Cardiac septum (tissue), 1 donor: Measurements from ENCODE around the gene AGAP1. TPM values are rescaled to one million over a fixed set of nuclear protein-coding genes. Genes with fewer than 3 reads are reported as not detected.

Source experiments
- DNase-seq: peaks from one replicate; pipeline ENCODE4 v3.0.0-alpha.2; 2020; ENCODE audit warnings: low spot score
- intact Hi-C: fragments of 100-400 bp; cut with DNase I; formaldehyde crosslinking; loops from one replicate; pipeline ENCODE4 v1.14.0; 2022
- total RNA-seq: library from RNA; stranded (reverse); fragmentation: NEBNext Ultra II Directional; extraction: Animal tissue kit (Norgen Biotek cat#: 25700); gene quantifications from one replicate; pipeline ENCODE4 v1.2.1, GENCODE V29; 2021
- donor health status: DM: no; HTN: no; CAD: no.

AGAP1 gene
- total RNA-seq, 1 donor from 2014 or later = 18.7 TPM

DNA sequence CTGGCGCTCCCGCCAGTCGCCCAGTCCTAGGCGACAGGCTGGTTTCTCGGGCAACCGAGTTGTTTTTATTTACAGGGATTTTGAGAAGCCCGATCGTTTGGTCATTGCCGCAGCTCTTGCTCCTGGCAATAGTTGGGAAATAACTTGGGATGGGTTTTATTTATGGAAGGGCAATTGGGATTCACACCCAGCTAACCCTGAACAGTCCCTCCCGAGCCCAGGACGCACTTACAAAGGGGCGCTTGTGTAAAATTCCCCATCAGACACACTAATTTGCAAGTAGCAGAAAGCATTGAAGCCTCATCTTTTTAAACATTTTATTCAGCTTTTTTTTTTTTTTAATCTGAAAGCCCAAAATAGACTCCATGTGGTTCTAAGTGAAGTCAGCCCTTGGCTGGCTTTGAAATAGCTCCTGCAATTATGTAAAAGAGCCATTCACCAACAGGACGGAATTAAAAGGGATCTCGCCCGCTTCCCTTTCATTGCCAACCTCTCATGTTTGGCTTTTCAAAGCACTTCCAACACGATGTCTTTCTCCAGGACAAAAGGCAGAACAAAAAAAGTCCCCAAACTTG, 677.9 kb downstream of the AGAP1 start:
- intact Hi-C loops = no loop called here
- DNase-seq = peak; percentile 24

GRCh38 chr2:236172255-236173035, 678.6 kb downstream of the AGAP1 start:
- intact Hi-C loops = no loop called here
- peak; percentile 60 for DNase-seq

DNA sequence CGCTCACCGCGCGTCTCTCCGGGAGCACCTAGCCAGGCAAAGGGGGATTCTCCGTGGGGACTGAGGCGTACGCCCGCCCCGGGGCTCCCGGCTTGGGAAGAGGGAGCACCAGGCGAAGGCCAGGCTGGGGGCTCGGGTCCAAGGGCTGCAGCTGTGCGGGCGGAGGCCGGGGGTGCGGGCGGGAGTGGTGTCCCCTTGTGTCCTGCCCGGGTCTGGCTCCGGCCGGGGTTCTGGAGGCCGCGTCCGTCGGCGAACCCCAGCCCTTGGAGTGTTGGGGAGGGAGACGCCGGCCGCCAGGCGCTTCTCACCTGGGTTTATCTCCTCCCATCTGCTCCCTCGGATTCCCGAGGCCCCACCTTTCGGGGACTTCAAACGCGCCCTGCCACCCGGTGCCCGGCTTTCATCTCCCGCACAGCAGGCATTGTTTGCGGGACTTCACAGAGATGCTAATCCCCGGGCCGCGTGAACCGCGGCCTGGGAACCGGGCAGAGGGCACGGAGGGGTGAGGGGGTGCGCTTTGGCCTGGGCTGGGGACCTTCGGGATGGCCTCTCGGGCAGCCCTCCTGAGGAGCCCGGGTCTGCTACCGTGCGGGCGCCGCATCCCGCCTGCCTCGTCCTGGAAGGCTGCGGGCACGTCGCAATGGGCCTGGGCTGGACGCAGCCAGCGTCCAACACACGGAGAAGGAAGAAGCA, 679.3 kb downstream of the AGAP1 start:
- DNase-seq = peak; percentile 14
- intact Hi-C loops = no loop called here

- intact Hi-C loops = no loop called here
- DNase-seq = peak; percentile 36
Measured at GRCh38 chr2:236173729-236174607, 680.1 kb downstream of the AGAP1 start.

GRCh38 chr2:236175548-236176150, 681.8 kb downstream of the AGAP1 start:
- DNase-seq = no peak
- intact Hi-C loops = no loop called here

GRCh38 chr2:236176417-236176816, 682.6 kb downstream of the AGAP1 start:
- intact Hi-C loops = no loop called here
- DNase-seq = no peak

DNA sequence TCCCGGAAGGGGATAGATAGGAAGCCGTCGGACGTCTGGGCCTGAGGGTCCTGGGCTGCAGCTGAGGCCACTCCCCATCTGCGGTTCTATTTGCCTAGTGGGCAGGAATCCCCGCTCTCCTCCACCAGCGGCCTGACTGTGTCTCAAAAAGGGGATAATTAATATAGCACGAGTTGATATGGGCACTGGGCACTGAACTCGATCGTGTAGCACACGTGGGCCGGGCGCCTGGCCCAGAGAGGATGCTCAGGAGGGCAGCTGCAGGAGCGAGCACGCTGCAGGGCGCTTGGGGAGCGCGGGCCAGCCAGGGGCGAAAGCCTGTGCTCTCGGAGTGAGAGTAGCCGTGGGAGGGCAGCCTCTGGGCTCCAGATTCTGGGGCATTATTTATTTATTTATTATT, 683.1 kb downstream of the AGAP1 start:
- no peak for DNase-seq
- intact Hi-C loops = no loop called here

GRCh38 chr2:236177604-236177966, 683.7 kb downstream of the AGAP1 start:
- DNase-seq = peak; percentile 47
- intact Hi-C loops = no loop called here

- peak; percentile 74 for DNase-seq
- intact Hi-C loops = no loop called here
Measured at GRCh38 chr2:236177967-236178889, 684.4 kb downstream of the AGAP1 start.

- no peak for DNase-seq
- intact Hi-C loops = no loop called here
Measured at GRCh38 chr2:236178890-236179235, 685.0 kb downstream of the AGAP1 start.

DNA sequence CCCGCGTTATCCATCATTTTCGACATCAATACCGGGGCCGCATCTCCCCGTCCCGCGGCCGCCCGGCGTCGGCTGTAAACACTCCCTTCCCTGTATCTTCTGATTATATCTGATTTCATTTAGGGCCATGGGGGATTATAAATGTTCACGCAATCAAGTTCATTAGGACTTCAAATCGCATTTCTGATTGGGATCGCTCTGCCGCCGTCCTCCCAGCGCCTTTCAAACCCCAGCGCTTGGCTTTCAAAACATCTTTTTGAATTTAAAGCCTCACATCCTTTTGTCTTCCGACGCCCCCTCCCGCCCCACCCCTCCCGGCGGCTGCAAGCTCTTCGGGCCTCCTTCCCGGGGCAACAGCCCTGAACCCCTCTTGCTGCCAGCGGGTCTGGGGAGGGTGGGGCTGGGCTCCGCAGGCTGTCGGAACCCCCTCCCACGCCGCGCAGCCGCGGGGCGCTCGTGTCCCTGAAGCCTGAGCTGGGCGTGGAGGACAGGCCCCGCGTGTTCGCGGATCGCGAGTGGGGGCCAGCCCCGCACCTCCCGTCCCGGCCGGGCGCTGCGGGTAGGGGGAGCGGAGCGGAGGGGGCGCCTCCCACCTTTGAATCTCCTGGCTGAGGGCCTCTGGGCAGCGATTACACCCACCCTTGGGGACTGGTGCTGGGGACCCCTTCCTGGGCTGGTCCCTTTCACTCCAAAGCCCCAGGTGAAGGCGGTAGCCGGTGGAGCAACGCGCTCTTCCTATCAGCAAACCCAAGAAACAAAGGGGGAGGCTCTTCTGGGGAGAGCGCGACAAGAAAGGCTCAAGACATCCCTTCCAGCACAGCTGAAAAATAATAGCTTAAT, 685.6 kb downstream of the AGAP1 start:
- DNase-seq = peak; percentile 17
- intact Hi-C loops = loop anchor here (2.0 kb wide), 1 partner anchor 401 kb away; no protein-coding TSS in a partner anchor

GRCh38 chr2:236180076-236180816, 686.4 kb downstream of the AGAP1 start:
- intact Hi-C loops = loop anchor here (2.0 kb wide), 1 partner anchor 401 kb away; no protein-coding TSS in a partner anchor
- no peak for DNase-seq

GRCh38 chr2:236180831-236181453, 687.1 kb downstream of the AGAP1 start:
- intact Hi-C loops = loop anchor here (2.0 kb wide), 1 partner anchor 402 kb away; no protein-coding TSS in a partner anchor
- DNase-seq = no peak
